Kidney tubule cell (primary cell): ENCODE results near the gene YIF1A.
"Not testable (repeated sequence)": the region's sequence is repeated elsewhere in the genome, so short reads cannot be mapped to it uniquely, and the experiment has no call there.

Source experiments
- DNase-seq: peaks from one replicate; pipeline ENCODE4 v3.0.0-alpha.2; 2018; ENCODE audit warnings: low spot score

YIF1A gene

DNA sequence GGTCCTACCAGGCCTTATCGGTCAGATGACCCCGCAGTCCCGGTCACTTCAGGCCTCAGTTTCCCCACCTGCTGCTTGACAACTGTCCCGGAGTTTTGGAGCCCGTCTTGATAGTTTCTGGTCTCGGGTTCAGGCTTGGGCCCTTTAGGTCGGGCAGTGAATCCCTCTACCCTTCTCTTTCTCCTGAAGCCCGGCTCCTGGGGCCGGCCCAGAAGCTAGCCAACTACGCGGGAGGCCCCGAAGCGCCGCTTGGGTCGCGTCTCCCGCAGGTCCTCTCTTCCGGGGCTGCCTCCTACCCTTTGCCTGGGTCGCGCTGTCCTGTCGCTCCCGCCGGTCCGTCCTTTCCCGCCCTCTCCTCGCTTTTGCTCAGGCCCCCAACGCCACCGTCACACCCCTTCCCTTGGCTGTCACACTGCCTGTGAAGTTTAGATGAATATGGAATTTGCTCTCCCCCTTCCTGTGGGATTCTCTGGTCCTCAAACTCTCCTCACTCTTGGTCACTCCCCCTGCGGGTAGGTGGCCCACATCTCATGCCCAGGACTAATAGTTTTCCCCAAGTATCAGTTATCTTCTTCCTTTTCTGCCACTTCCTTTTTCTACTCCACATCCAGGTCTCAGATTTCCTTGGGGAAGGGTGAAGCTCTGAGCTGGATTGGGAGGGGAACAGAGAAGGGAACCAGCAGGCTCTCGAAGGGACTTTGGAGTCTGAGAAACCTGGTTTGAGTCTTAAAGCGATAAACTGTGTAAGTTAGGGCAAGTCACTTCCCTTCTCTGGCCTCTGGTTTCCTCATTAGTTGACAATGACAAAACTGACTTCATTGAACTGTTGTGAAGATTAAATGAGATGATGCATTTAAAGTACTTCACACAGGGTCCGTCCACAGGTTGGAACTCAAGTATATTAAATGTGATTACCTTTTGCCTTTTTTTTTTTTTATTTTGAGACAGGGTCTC, 19.7 kb downstream of the YIF1A start:
- peak; percentile 48 for DNase-seq

DNA sequence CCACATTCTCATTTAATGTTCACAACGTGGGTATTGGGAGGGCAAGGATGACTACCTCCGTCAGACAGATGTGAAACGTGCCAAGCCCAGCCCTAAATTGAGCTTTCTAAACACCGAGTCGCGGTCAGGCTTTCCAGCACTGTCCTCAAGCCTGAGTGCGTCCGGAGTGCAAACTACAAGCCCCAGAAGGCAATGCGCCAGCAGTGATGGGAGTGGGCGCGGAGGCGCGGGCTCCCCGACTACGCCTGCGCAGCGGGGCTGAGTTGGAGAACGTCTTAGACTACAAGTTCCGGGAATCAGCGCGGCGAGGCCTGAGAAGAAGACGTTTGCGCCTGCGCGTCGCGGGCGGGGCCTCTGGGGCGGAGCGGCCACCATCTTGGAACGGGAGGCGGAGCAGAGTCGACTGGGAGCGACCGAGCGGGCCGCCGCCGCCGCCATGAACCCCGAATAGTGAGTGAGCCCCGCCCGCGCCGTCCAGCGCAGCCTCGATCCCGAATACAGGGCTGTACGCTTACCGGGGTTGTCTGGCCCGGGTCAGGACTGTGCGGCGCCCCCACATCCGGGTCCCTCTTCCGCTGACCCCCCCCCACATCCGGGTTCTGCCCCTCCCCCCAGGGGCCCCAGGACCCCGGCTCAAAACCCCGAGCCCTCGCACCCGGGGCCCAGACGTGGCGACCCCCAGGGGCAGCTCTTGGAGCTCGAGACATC, 20.5 kb downstream of the YIF1A start, which contains the start of gene RAB1B:
TSS of gene RAB1B (plus strand) at position 396 of the 708 bp plus-strand sequence. CDS start at position 437, 41 bp downstream.
- DNase-seq, result peak; percentile 99

DNA sequence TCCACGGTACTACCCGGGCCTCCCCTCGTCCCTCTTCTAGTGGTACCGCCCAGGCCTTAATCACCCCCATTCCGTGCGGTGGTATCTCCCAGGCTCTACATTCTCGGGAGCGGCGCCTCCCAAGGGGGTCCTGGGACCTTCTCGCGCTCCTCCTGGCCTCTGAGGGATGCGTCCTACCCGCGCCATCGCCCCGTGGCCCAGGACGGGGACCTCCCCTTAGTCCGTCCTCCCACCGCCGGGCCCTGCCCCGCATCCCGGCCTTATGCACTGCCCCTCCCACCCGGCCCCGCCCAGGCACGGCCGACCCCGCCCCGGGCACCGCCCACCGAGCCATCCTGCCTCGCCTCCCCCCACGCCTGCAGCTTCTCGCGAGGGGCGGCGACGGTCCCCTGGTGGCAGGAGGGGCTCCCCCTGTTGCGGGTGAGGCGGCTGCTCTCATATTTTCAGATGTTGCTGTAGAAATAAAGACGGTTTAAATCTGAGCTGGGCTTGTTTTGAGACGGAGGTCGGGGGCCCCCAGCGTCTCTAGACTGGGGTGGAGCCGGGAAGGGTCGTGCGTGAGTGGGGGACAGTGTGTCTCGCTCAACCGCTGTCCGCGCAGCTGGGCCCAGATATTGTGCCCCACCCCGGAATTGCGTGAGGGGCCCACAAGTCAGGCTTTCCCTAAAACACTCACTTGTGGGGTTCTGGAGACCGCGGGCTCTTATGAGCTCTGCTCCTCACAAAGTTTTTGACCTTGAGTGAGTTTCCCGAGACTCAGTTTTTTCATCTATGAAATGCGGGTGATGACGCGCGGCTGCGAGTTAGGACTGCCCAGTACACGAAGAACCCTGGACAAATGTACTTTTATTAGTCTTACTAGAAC, 21.3 kb downstream of the YIF1A start:
- DNase-seq, result peak; percentile 80

DNA sequence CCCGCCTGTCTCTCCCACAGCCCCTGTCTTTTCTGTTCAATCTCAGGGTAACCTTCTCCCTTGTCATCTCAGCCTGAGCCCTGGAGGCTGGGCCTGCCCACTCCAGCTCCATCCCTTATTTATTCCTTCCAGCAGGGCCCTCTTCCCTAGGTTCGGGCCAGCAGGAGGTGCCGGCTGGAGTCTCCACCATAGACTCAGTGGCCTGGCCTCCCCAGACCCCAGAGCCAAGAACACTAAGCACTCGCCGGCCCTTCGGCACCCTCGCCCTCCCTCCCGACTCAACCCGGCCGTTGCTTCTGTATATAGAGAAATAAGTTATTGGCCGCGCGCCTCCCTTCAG, 21.9 kb downstream of the YIF1A start:
- no peak for DNase-seq

DNA sequence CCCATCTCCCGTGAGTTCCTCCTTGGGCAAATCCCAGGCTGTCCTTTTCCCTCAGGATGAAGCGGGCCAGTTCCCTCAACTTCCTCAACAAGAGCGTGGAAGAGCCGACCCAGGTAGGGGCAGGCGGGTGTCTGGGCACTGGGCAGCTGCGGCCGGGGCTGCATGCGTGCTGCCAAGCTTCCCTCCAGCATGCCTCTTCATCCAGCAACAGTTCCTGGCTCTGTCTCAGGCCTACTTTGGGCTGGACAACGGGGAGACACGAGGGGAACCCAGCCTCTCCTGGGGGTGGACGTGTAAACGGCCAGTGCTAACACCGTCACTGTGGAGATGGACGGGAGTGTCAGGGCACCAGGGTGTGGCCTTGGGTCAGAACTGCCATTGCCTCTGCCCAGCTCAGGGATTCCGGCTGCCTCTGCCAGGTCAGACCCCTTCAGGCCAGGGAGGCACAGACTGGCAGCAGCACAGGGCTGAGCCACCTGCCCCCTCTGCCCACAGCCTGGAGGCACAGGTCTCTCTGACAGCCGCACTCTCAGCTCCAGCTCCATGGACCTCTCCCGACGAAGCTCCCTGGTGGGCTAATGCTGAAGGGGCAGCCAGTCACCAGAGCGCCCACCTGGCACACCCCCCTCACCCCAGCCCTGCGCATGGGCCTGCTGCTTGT, 22.4 kb downstream of the YIF1A start:
- DNase-seq, result no peak

DNA sequence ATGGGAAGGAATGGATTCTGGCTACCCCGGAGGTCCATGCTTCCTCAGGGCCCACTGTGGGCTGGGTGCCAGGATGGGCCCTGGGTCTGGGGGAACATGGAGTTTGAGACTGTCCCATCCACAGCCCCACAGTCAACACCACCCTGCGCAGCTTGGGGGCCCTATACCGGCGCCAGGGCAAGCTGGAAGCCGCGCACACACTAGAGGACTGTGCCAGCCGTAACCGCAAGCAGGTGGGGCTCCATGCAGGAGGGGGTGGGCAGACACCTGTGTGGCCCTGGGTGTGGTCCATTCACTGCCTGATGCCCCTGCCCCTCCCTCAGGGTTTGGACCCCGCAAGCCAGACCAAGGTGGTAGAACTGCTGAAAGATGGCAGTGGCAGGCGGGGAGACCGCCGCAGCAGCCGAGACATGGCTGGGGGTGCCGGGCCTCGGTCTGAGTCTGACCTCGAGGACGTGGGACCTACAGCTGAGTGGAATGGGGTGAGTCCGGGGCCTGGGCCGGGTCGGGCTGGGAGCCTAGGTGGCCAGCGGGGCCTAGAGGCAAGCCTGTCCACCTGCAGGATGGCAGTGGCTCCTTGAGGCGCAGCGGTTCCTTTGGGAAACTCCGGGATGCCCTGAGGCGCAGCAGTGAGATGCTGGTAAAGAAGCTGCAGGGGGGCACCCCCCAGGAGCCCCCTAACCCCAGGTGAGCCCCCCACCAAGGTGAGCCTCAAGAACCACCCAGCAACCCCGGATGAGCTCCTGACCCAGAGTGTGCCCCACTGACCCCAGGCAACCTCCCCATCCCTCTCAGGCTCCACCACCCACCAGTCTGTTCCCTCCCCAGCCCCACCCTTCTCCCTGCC, 23.2 kb downstream of the YIF1A start:
- DNase-seq, result no peak

DNA sequence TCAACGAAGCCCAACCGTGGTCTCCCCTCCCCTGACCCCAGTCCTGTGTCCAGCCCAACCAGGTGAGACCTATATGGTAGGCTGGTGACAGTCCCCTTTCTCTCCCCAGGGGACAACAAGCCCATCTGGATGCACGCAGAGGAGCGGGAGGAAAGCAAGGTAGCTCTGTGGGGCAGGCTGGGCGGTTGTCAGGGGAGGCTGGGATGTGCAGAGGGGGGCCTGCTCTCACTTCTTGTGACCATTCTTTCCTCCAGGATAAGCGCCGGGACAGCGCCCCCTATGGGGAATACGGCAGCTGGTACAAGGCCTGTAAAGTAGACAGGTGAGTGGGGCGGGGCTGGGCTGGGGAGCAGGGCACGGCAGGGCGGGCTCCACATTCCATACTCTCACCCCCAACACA, 24.0 kb downstream of the YIF1A start:
- DNase-seq, result peak; percentile 31

DNA sequence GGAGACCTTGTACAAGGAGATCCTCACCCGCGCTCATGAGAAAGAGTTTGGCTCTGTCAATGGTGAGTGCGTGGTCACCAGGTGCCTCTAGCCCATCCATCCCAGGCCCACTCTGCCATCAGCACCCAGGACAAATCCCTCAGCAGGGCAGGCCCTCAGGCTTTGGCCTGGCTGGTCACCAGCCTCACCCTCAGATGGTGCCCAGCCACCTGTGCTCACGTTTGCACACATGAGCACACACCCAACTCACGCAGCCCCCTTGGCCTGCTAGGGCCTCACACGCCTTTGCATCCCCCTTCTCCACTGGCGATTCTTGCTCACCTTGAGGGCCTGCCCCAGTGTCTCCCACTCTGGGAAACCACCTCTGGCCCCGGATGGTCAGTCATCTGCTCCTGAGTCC, 24.6 kb downstream of the YIF1A start:
- no peak for DNase-seq

DNA sequence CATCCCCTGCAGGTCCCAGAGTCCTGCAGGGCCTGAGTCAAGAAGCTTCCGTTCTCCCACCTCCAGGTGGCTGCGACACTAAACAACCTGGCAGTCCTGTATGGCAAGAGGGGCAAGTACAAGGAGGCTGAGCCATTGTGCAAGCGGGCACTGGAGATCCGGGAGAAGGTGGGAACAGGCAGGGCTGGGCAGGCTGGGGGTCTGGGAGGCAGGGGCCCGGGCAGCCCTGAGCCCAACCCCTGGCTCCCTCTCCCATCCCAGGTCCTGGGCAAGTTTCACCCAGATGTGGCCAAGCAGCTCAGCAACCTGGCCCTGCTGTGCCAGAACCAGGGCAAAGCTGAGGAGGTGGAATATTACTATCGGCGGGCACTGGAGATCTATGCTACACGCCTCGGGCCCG, 25.2 kb downstream of the YIF1A start:
- no peak for DNase-seq

DNA sequence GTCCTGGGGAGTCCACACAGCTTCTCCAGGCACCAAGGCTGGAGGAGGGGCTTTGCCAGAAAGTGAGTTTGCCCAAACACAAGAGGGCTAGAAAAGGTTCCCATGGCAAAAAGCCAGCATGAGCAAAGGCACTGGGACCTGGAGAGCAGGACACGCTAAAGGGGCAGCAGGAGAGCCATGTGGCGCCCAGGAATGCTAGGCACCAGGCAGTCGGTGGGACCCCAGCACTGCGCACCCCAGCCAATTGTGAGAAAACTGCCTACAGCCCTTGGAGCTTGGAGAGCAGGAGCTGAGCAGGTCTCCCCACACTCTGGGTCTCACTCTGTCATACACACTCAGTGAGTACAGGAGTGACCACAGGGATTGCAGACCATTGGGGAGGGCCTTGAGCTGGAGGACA, 25.7 kb downstream of the YIF1A start:
- DNase-seq, result no peak

DNA sequence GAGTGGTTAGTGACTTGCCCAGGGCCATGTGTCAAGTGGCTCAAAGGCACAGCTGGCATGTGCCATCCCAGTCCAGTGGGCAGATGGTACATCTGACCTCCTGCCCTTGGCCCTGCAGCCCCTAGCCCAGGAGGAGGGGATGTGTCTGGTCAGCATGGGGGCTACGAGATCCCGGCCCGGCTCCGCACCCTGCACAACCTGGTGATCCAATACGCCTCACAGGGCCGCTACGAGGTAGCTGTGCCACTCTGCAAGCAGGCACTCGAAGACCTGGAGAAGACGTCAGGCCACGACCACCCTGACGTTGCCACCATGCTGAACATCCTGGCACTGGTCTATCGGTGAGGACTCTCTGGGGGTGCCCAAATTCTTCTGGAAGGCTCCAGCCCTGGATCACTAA, 26.2 kb downstream of the YIF1A start:
- no peak for DNase-seq

DNA sequence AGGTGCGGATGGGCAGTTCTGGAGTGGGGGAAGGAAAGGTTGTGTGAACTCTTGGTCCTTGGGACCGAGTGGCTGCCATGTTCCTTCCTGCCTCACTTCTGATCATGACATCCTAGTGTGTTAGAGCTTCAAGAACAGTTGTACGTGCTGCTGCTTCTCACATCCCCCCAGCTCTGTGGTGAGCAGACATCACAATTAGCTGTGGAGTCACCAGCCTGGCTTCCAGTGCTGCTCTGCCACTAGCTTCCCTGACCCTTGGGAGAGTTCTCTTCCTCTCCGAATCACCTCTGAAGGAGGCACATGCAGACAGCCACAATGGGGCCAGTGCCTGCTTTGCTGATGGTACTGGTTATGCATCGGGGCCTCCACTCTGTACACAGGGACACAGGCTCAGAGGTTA, 26.8 kb downstream of the YIF1A start:
- DNase-seq, result no peak

DNA sequence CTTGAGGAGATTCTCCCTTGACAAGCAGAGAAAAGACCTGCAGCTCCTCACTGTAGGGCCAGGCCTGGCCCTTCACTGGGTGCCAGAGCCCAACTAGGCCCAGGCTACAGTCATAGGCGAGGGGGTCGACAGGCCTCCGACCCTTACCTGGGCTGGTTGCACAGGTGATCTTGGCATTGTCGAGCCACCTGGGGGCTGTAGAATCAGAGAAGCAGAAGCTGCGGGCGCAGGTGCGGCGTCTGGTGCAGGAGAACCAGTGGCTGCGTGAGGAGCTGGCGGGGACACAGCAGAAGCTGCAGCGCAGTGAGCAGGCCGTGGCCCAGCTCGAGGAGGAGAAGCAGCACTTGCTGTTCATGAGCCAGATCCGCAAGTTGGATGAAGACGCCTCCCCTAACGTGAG, 27.4 kb downstream of the YIF1A start:
- no peak for DNase-seq

DNA sequence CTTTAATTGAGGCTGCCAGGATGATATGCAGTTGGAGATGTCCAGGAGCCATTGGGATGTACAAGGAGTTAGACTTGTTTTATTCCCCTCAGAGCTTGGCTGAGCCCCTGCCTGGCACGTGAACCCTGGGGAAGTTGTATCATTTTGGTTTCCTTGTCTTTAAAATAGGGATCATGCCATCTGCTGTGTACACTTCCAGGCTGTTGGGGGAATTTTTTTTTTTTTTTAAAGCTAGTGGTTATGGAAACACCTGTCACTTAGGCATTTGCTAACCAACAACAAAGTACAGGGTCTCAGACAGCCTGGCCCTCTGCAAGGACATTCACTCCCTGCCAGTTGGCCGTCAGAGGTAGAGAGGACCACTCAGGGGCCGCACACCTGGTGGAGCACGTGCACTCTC, 29.0 kb downstream of the YIF1A start:
- no peak for DNase-seq

DNA sequence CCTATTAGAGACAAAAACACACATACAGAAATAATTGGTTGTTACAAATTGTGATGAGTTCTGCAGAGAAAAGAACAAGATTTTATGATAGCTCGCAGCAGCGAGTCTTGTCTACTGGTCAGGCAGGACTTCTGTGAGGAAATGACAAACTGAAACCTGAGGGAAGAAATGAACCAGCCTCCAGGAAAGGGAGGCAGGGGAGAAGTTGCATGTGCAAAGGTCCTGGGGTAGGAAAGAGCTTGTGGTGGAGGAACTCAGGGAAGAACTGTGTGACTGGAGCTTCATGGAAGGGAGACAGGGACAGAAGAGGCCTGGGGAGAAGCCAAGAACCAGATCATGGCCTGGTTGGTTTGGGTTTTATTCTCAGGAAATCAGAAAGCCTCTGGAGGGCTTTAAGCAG, 29.7 kb downstream of the YIF1A start:
- no peak for DNase-seq

DNA sequence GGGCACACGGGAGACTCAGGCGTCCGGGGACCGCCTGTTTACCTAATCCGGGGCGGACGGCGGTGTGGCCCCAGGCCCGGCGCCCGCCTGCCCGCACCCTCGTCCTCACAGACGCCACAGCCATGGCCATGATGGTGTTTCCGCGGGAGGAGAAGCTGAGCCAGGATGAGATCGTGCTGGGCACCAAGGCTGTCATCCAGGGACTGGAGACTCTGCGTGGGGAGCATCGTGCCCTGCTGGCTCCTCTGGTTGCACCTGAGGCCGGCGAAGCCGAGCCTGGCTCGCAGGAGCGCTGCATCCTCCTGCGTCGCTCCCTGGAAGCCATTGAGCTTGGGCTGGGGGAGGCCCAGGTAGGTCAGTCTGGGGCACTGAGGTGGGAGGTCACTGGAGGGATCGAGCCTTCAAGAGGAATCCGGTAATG, 30.5 kb downstream of the YIF1A start:
- no peak for DNase-seq

DNA sequence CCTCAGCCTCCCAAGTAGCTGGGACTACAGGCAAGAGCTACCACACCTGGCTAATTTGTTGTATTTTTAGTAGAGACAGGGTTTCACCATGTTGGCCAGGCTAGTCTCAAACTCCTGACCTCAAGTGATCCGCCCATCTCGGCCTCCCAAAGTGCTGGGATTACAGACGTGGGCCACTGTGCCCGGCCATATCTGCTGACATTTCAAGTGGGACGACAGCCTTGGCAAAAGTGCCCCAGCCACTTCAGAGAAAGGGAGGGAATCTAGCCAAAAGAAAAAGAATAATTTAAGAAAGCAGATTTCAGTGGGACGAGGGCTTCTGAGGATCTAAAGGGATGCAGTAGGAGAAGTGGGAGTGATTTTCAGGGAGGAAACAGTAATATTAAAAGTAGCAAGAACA, 35.9 kb downstream of the YIF1A start:
- DNase-seq, result not testable (repeated sequence)

DNA sequence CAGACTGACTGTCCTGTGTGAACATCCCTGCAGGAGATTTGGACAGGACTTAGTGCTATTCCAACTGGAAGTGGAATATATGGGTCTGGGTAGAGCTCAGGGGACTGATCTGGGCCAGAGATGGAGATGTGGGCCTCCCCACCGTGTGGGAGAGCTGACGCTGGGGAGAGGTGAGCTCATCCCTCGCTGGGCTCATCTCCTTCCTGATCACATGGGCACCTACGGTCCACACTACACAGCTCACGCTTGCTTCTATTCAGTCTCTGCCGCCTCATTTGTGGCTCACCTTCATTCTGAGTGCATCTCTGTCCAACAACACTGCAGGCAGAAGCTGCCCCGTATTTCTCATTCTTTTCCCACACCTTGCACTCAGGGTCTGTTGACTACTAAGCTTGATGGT, 37.1 kb downstream of the YIF1A start:
- DNase-seq, result no peak

DNA sequence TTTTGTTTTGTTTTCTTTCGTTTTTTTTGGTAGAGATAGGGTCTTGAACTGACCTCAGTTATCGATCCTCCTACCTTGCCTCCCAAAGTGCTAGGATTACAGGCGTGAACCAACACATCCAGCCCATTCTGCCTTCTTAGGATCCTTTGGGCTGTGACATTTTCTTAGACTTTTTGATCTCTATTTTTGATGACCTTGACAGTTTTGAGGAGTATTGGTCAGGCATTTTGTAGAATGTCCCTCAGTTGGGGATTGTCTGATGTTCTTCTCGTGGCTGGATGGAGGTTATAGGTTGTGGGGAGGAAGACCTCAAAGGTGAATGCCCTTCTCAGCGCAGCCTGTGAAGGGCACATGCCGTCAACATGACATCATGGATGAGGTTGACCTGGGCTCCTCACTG, 40.0 kb downstream of the YIF1A start:
- no peak for DNase-seq

DNA sequence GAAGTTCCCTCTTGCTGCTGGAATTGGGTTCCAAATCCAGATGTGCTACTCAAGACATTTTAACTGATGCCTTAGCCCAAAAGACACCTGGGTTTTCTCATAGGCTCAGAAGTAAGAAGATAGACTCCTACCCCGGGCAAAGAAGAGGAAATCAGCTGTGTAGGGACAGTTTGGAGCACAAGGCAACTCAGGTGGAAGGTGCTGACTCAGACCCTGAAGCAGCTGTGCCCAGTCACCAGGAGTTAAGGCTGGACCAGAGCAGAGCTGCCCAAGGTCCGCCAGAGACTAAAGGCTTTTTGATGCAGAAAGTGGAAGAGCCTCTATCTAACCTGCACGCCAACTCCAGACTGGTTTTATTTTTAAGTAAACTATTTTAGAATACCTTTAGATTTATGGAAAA, 41.1 kb downstream of the YIF1A start:
- DNase-seq, result peak; percentile 50

DNA sequence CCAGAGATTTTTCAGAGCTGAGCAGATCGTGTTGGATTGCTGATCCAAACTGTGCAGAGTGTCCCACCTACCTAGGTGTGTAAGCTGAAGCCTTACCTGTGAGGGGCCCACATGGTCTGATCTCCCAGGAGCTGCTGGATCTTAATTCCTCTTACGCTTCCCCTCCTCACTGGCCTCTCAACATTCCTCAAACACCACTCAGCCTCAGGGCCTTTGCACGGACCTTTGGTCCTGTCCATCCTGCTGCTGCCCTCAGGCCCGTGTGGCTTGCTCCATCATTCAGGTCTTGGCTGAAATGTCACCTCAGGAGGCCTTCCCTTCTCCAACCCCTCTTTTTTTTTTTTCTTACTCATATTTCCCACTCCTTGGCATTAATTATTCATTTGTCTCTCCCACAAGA, 41.6 kb downstream of the YIF1A start:
- DNase-seq, result peak; percentile 50
